Upper lobe of right lung (tissue), 1 donor: ENCODE measurements around the gene DNAJC6. TPM values are rescaled to one million over a fixed set of nuclear protein-coding genes. Genes with fewer than 3 reads are reported as not detected.
"Not testable (repeated sequence)": the region's sequence is repeated elsewhere in the genome, so short reads cannot be mapped to it uniquely, and the experiment has no call there.

ENCODE experiments used
- ATAC-seq: fragments of 200-7000 bp; cut with Tn5 transposase; one replicate; pipeline ENCODE4 v1.9.1; 2020; ENCODE audit warnings: mild to moderate bottlenecking, moderate library complexity
- DNase-seq: peaks from one replicate; pipeline ENCODE4 v3.0.0-alpha.2; 2020
- H3K27ac ChIP-seq: fragments of 200-600 bp; one replicate; pipeline ENCODE4 v1.8.0; 2022
- H3K27me3 ChIP-seq: fragments of 200-600 bp; one replicate; pipeline ENCODE4 v1.8.0; 2022; ENCODE audit warnings: mild to moderate bottlenecking
- H3K36me3 ChIP-seq: fragments of 200-600 bp; one replicate; pipeline ENCODE4 v1.8.0; 2022
- H3K4me1 ChIP-seq: fragments of 200-600 bp; one replicate; pipeline ENCODE4 v1.8.0; 2022
- H3K4me3 ChIP-seq: fragments of 200-600 bp; one replicate; pipeline ENCODE4 v1.8.0; 2022; ENCODE audit warnings: mild to moderate bottlenecking
- H3K9me3 ChIP-seq: fragments of 200-600 bp; one replicate; pipeline ENCODE4 v1.8.0; 2022
- intact Hi-C: fragments of 100-400 bp; cut with DNase I; formaldehyde crosslinking; loops from one replicate; pipeline ENCODE4 v1.11.0; 2022
- total RNA-seq: library from RNA; stranded (reverse); fragmentation: NEBNext Ultra II Directional; extraction: Animal tissue kit (Norgen Biotek cat#: 25700); gene quantifications from one replicate; pipeline ENCODE4 v1.2.1, GENCODE V29; 2021
- TF ChIP-seq, protein P1 (sequence below): fragments of 200-600 bp; IDR thresholded peaks from one replicate; pipeline ENCODE4 v1.8.0; 2022; ENCODE audit warnings: antibody characterized with exemption
- donor health status: DM: no; HTN: yes; CAD: no; lungs with severe emphysema.

The DNAJC6 gene
- total RNA-seq, 1 donor from 2014 or later, result 6.6 TPM

DNA sequence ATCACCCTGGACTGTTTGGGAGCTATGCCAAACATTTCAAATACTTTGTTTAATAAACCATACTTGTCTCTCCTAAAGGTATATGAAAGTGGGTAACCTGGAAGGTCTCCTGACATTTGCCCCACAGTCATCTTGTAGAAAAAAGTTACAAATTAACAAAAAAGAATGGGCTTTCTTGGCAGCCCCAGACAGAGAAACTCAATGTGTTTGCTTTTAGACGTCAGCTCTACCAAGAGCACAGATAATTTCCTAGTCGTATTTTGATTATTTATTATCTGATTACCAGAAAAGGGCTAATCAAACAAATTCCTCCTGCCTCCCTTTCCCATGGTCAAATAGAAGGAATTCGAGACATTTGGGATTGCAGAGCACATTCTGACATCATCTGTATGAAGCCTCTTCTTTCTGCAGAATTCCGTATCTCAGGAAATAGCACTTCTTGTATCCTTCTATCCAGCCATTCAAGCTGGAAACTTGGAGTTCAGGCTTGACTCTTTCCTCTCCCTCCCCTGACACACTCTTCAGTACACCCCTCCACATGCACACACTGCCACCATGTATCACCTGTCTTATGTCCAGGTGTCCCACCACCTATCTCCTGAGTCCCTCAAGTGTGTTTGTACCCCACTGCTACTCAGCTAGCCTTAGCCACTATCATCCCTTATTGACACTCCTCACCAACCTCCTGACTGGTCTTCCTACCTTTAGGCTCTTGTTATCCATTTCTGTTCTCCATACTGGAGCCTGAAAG lies 68.3 kb downstream of the DNAJC6 start:
- H3K36me3 ChIP-seq, result no peaks in the 10 kb centered on the region
- DNase-seq, result no peak

DNA sequence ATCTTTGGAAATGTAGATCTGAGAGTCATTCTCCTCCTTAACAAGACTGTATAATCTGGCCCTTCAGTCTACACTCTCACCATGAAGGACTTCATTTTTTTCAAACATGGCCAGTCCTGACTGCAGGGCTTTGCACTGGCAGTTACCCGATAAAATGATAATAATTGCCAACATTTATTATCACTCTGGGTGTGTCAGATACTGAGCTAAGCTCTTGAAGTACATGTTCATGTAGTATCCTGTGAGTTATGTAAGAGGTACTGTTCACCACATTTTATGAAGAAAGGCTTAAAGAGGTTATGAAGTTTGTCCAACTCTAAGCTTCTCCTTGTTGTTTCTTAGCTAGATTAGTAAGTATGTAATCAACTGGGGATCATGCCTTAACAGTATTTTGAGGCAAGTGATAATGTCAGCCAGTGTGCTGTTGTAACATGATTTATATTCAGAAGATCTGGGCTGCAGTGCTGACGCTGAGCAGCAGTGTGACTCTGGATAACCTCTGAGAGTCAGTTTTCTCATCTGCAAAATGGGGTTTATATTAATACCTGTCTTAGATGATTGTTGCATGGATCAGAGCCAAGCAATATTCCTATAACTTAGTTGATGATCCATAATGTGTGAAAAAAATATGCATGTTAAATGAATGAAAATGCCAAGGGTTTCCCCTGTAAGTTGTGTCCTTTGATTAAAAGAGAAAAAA lies 69.1 kb downstream of the DNAJC6 start:
- ATAC-seq (no peak), DNase-seq (no peak)
- H3K27ac ChIP-seq, result no peak overlapping the region
- no peak overlapping the region for H3K4me3 ChIP-seq
- H3K9me3 ChIP-seq, result no peaks in the 10 kb centered on the region
- H3K4me1 ChIP-seq, result no peaks in the 10 kb centered on the region
- H3K36me3 ChIP-seq, result no peaks in the 10 kb centered on the region
- TF ChIP-seq, protein P1, sequence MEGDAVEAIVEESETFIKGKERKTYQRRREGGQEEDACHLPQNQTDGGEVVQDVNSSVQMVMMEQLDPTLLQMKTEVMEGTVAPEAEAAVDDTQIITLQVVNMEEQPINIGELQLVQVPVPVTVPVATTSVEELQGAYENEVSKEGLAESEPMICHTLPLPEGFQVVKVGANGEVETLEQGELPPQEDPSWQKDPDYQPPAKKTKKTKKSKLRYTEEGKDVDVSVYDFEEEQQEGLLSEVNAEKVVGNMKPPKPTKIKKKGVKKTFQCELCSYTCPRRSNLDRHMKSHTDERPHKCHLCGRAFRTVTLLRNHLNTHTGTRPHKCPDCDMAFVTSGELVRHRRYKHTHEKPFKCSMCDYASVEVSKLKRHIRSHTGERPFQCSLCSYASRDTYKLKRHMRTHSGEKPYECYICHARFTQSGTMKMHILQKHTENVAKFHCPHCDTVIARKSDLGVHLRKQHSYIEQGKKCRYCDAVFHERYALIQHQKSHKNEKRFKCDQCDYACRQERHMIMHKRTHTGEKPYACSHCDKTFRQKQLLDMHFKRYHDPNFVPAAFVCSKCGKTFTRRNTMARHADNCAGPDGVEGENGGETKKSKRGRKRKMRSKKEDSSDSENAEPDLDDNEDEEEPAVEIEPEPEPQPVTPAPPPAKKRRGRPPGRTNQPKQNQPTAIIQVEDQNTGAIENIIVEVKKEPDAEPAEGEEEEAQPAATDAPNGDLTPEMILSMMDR, result no peak
- intact Hi-C loops, result no loop called here
- H3K27me3 ChIP-seq, result no peaks in the 10 kb centered on the region

More for the DNA sequence above, 68.3 kb downstream of the DNAJC6 start:
- H3K27ac ChIP-seq, result no peak overlapping the region
- ATAC-seq, result no peak
- TF ChIP-seq, protein P1, result no peak
- H3K27me3 ChIP-seq, result no peaks in the 10 kb centered on the region
- no peaks in the 10 kb centered on the region for H3K9me3 ChIP-seq
- no peak overlapping the region for H3K4me3 ChIP-seq
- no peaks in the 10 kb centered on the region for H3K4me1 ChIP-seq
- intact Hi-C loops, result no loop called here

DNA sequence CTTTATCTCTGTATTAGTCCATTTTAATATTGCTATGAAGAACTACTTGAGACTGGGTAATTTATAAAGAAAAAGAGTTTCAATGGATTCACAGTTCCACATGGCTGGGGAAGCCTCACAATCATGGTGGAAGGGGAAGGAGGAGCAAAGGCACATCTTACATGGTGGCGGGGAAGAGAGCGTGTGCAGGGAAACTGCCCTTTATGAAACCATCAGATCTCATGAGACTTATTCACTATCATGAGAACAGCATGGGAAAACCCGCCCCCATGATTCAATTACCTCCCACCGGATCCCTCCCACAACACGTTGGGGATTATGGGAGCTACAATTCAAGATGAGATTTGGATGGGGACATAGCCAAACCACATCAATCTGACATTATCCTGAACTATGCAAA lies 75.1 kb downstream of the DNAJC6 start:
- DNase-seq, H3K4me1 ChIP-seq, H3K4me3 ChIP-seq, ATAC-seq, intact Hi-C loops, H3K36me3 ChIP-seq, H3K9me3 ChIP-seq, H3K27ac ChIP-seq, H3K27me3 ChIP-seq: not testable (repeated sequence)

DNA sequence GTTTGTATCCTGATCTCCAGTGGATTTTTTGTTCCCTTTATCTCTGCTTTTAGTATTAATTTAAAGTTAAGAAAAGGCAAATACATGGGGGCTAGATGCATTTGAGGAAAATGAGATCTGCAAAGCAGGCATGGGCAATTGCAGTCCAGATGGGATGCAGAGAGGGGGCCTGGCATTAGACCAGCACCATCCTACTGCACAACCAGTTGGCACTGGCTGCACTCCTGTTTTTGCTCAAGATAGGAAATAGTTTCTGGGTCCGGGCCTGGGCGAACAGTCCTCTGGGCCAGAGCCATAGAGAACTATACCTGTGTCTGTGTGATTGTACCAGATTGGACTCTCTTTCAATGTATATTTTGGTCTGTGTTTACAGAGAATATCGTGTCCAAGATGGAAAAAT lies 77.1 kb downstream of the DNAJC6 start:
- intact Hi-C loops, result no loop called here
- no peak for ATAC-seq

DNA sequence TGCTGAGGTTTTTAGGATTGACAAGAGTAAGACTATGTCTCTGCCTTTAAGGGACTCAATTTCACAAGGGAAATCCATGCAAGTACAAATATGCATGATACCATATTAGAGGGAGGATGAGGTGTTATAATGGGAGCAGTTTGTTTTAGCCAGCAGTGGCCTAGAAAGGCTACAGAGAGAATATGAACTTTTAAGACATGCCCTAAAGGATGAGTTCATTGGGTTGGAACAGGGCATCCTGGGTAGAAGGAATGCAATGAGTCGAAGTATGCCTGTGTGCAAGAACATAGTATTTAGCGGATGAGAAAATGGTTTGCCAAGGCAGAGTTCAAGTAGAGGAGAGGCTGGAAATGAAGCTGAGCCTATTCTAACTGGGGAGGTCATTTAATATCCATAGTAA lies 78.5 kb downstream of the DNAJC6 start:
- intact Hi-C loops, result no loop called here
- TF ChIP-seq, protein P1, result no peak
- Histone ChIP-seq H3K9me3 (no peaks in the 10 kb centered on the region), H3K36me3 (no peaks in the 10 kb centered on the region), H3K4me1 (no peaks in the 10 kb centered on the region), H3K4me3 (no peak overlapping the region), H3K27me3 (no peaks in the 10 kb centered on the region), H3K27ac (no peak overlapping the region)
- DNase-seq, result no peak
- no peak for ATAC-seq

More for the DNA sequence above, 77.1 kb downstream of the DNAJC6 start:
- H3K4me1 ChIP-seq, result no peaks in the 10 kb centered on the region
- no peaks in the 10 kb centered on the region for H3K9me3 ChIP-seq
- no peak overlapping the region for H3K4me3 ChIP-seq
- H3K27me3 ChIP-seq, result no peaks in the 10 kb centered on the region
- no peak for DNase-seq
- H3K27ac ChIP-seq, result no peak overlapping the region
- H3K36me3 ChIP-seq, result no peaks in the 10 kb centered on the region
- TF ChIP-seq, protein P1, result no peak

DNA sequence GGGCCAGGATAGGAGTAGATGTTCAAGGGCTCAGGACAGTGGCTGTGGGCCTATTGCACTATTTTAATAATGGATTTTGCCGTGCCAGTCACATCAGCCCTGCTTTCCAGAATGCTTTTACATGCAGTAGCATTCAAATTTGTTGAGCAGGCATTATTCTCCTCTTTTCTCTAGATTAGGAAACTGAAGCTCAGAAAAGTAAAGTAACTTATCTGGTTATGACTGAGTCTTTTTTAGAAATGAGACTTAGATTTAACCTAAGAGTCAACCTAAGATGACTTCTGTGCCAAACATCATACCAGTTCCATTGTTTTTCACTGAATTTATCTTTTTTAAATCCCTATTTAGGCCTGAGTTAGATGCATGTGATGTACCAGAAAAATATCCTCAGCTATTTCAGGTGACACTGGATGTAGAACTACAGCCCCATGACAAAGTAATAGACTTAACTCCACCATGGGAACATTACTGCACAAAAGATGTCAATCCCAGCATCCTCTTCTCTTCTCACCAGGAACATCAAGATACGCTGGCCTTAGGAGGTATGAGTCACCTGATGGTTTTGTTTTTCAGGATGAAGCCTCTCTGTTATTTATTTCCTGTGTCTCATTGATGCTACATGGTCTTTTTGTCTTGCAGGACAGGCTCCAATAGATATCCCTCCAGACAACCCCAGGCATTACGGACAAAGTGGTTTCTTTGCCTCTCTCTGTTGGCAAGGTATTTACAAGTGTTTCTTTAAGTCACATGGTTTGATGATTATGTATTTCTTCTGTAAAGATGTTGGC lies 79.8 kb downstream of the DNAJC6 start:
- intact Hi-C loops, result no loop called here
- H3K9me3 ChIP-seq, result no peaks in the 10 kb centered on the region
- DNase-seq, result no peak
- TF ChIP-seq, protein P1, result no peak
- no peaks in the 10 kb centered on the region for H3K4me1 ChIP-seq
- no peak for ATAC-seq
- no peaks in the 10 kb centered on the region for H3K27me3 ChIP-seq
- H3K36me3 ChIP-seq, result no peaks in the 10 kb centered on the region
- no peak overlapping the region for H3K27ac ChIP-seq
- no peak overlapping the region for H3K4me3 ChIP-seq
